SK-N-SH (cell line): ENCODE measurements around the gene GCSAML.

ENCODE experiments used
- CHD2 ChIP-seq: fragments of 150-350 bp; IDR thresholded peaks from 2 replicates; pipeline ENCODE4 v1.6.1; 2018; ENCODE audit warnings: low read length; ENCODE audit not compliant: partially characterized antibody
- CTCF ChIP-seq: fragments of 200-600 bp; sonication (generic); IDR thresholded peaks from 2 replicates; pipeline ENCODE4 v1.6.1; 2017; ENCODE audit warnings: antibody characterized with exemption, mild to moderate bottlenecking, moderate library complexity
- EP300 ChIP-seq, 2 experiments: IDR thresholded peaks; 2 replicates each; pipeline versions ENCODE4 v1.4.0 to v1.6.1; 2012; ENCODE audit warnings: borderline replicate concordance in 1 of 2, low read depth in 1 of 2, low read length in 1 of 2
- EZH2phosphoT487 ChIP-seq: fragments of 200-600 bp; sonication (generic); IDR thresholded peaks from 2 replicates; pipeline ENCODE4 v1.6.1; 2017; ENCODE audit warnings: low read depth, mixed run types, mild to moderate bottlenecking, antibody characterized with exemption, moderate library complexity, borderline replicate concordance
- FOXM1 ChIP-seq: IDR thresholded peaks from 2 replicates; pipeline ENCODE4 v1.4.0; 2012; ENCODE audit warnings: low read depth, mild to moderate bottlenecking
- GATA2 ChIP-seq: sonication (generic); formaldehyde crosslinking; IDR thresholded peaks from 2 replicates; pipeline ENCODE4 v1.5.0; 2020; ENCODE audit warnings: mild to moderate bottlenecking, missing genetic modification reagents
- JUND ChIP-seq: IDR thresholded peaks from 2 replicates; pipeline ENCODE4 v1.4.0; 2012
- NFIC ChIP-seq: IDR thresholded peaks from 2 replicates; pipeline ENCODE4 v1.4.0; 2012; ENCODE audit warnings: borderline replicate concordance
- POLR2AphosphoS5 ChIP-seq: IDR thresholded peaks from 2 replicates; pipeline ENCODE4 v1.6.1; 2012; ENCODE audit warnings: low read depth, low read length
- RAD21 ChIP-seq: IDR thresholded peaks from 2 replicates; pipeline ENCODE4 v1.6.1; 2012; ENCODE audit warnings: mild to moderate bottlenecking, low read length
- RCOR1 ChIP-seq: fragments of 150-350 bp; IDR thresholded peaks from 2 replicates; pipeline ENCODE4 v1.6.1; 2017; ENCODE audit warnings: antibody characterized with exemption, low read length
- RFX5 ChIP-seq: IDR thresholded peaks from 2 replicates; pipeline ENCODE4 v1.6.1; 2012; ENCODE audit warnings: mild to moderate bottlenecking, improper control_type of control experiment, low read length
- TAF1 ChIP-seq: IDR thresholded peaks from 2 replicates; pipeline ENCODE4 v1.6.1; 2012; ENCODE audit warnings: low read depth, mild to moderate bottlenecking, low read length, moderate library complexity, borderline replicate concordance
- YY1 ChIP-seq: IDR thresholded peaks from 2 replicates; pipeline ENCODE4 v1.4.0; 2012; ENCODE audit warnings: low read depth, mild to moderate bottlenecking

GRCh38 chr1:247548769-247549182 lies at the start of gene GCSAML:
- TF ChIP-seq CTCF (no peak), CHD2 (no peak), JUND (no peak), POLR2AphosphoS5 (no peak), FOXM1 (no peak), GATA2 (CRISPR knock-in tag) (no peak), TAF1 (no peak), RCOR1 (no peak), EZH2phosphoT487 (no peak), EP300 (IDR thresholded peaks at IDR 0.05; ENCODE audit: borderline replicate concordance in 1 of 2, low read depth in 1 of 2, low read length in 1 of 2) (no peak), RAD21 (no peak), NFIC (no peak), RFX5 (no peak), YY1 (no peak)
